Prostate gland (tissue), 2 donors: ENCODE data around the gene CCDC200. TPM values are rescaled to one million over a fixed set of nuclear protein-coding genes. Genes with fewer than 3 reads are reported as not detected.
"Not testable (repeated sequence)": the region's sequence is repeated elsewhere in the genome, so short reads cannot be mapped to it uniquely, and the experiment has no call there.

Experiments
- DNase-seq: peaks from one replicate; pipeline ENCODE4 v3.0.0-alpha.2; 2019; ENCODE audit warnings: low spot score
- H3K27ac ChIP-seq, 2 donors: fragments of 200-600 bp; sonication (generic); 2 replicates each; pipeline ENCODE4 v1.5.1; 2017 to 2019
- H3K27me3 ChIP-seq: fragments of 200-600 bp; sonication (generic); replicated peaks from 2 replicates; pipeline ENCODE4 v1.5.1; 2019; ENCODE audit not compliant: insufficient read depth
- H3K36me3 ChIP-seq, 2 donors: fragments of 200-600 bp; sonication (generic); 1 replicate in 1 of 2; 2 replicates in 1 of 2; pipeline versions ENCODE4 v1.5.1 to v1.8.1; 2017 to 2019
- H3K4me1 ChIP-seq: fragments of 200-600 bp; sonication (generic); replicated peaks from 2 replicates; pipeline ENCODE4 v1.5.1; 2019
- H3K4me3 ChIP-seq, 2 donors: fragments of 200-600 bp; sonication (generic); 2 replicates each; pipeline ENCODE4 v1.5.1; 2017 to 2019
- H3K9me3 ChIP-seq: fragments of 200-600 bp; sonication (generic); 2 replicates; pipeline ENCODE4 v1.5.1; 2017
- WGBS: methylation state at CpG from one replicate; pipeline ENCODE4 v1.1.5; 2018; 5-methylcytosine and 5-hydroxymethylcytosine counted together
- intact Hi-C: fragments of 100-400 bp; cut with DNase I; formaldehyde crosslinking; loops from one replicate; pipeline ENCODE4 v1.14.2; 2022
- total RNA-seq, 2 donors: library from RNA; depleted of rRNA; stranded (reverse); fragments of >200 nt; gene quantifications; one replicate each; pipeline ENCODE4 v1.1.0, GENCODE V29; 2016

The CCDC200 gene
- total RNA-seq = 1 to 10 TPM in 1 of 2 donors, not detected in 1; 2.7 TPM

DNA sequence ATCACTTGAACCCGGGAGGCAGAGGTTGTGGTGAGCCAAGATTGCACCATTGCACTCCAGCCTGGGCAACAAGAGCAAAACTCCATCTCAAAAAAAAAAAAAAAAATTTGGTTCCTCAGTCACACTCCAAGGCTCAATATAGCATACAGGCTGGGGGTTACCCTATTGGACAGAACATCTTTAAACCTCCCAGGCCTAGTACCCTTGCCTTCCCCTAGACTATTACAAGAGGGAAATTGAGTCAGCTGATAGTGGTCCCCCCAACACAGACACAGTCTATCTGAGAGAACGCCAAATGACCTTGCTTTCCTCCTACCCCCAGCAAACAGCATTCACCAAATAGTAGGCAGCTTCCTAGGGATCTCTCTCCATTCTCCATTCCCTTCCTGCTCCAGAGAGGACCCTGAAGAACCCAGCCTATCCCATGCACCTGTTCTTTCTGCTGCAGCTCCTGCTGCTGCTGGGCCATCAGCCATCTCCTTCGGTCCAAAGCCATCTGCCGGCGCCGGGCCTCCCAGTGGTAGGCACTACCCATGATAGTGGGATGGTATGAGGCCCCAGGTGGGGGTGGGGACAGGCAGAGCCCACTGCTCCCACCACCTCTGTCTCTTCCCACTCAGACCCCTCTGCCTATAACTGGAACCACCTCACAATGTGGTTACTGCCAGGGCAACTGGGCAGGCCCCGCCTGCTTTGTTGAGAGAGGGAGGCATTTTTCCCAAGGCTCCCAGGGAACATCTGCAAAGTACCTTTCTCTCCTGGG is at the start of gene CCDC200:
Gene CCDC200, minus strand, starts transcription at position 604 of the 763 bp plus-strand sequence. Its CDS starts 69 bp downstream, at position 535.
- H3K9me3 ChIP-seq, H3K36me3 ChIP-seq, H3K27ac ChIP-seq, H3K4me3 ChIP-seq, intact Hi-C loops, H3K27me3 ChIP-seq, DNase-seq, H3K4me1 ChIP-seq: not testable (repeated sequence)
- no CpG with 5 or more reads among the region's 7 CpGs for WGBS

DNA sequence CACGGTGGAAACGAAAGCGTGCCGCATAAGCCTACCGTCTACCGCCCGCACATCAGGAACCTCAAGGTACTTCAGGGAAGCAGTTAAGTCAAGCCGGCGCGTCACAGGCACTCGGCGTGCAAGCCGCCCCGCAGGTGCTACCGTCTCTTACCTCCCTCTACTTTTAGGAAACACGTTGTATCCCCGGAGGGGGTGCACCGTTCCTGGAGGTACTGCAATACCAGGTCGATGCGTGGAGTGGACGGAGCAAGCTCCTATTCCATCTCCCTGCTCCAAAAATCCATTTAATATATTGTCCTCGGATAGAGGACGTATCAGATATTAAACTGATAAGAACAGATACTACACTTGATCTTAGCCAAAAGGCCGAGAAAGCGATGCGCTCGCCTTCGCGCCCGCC is 44.5 kb upstream of the CCDC200 start:
- H3K36me3 ChIP-seq, H3K27ac ChIP-seq, H3K27me3 ChIP-seq, H3K9me3 ChIP-seq, intact Hi-C loops, H3K4me3 ChIP-seq, H3K4me1 ChIP-seq, DNase-seq: not testable (repeated sequence)
- WGBS = no CpG with 5 or more reads among the region's 30 CpGs

DNA sequence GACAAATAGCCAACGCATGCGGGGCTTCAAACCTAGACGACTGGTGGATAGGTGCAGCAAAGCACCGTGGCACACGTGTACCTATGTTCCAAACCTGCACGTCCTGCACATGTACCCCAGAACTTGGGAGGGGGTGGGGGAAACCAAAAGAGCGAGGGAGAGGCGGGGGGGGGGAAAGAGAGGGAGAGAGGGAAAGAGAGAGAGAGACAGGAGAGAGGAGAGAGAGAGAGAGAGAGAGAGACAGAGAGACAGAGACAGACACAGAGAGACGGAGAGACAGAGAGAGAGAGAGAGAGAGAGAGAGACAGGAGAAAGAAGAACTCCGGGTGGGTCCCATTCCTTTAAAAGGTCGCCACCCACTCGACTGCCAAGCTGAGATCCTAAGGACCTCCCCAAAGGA is 44.1 kb upstream of the CCDC200 start:
- H3K27ac ChIP-seq, H3K36me3 ChIP-seq, H3K27me3 ChIP-seq, H3K4me3 ChIP-seq, H3K9me3 ChIP-seq, H3K4me1 ChIP-seq, intact Hi-C loops: not testable (repeated sequence)
- WGBS = no CpG with 5 or more reads among the region's 12 CpGs
- peak; percentile 3 for DNase-seq

DNA sequence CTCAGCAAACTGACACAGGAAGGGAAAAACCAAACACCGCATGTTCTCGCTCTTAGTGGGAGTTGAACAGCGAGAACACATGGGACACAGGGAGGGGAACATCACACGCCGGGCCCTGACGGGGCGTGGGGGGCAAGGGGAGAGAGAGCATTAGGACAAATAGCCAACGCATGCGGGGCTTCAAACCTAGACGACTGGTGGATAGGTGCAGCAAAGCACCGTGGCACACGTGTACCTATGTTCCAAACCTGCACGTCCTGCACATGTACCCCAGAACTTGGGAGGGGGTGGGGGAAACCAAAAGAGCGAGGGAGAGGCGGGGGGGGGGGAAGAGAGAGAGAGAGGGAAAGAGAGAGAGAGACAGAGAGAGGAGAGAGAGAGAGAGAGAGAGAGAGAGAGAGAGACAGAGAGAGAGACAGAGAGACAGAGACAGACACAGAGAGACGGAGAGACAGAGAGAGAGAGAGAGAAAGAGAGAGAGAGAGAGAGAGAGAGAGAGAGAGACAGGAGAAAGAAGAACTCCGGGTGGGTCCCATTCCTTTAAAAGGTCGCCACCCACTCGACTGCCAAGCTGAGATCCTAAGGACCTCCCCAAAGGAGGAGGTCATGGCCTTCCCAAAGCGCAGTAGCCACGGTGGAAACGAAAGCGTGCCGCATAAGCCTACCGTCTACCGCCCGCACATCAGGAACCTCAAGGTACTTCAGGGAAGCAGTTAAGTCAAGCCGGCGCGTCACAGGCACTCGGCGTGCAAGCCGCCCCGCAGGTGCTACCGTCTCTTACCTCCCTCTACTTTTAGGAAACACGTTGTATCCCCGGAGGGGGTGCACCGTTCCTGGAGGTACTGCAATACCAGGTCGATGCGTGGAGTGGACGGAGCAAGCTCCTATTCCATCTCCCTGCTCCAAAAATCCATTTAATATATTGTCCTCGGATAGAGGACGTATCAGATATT is 42.4 kb upstream of the CCDC200 start:
- DNase-seq, H3K9me3 ChIP-seq, intact Hi-C loops, H3K27ac ChIP-seq, H3K27me3 ChIP-seq, H3K36me3 ChIP-seq, H3K4me1 ChIP-seq, H3K4me3 ChIP-seq: not testable (repeated sequence)
- no CpG with 5 or more reads among the region's 43 CpGs for WGBS

DNA sequence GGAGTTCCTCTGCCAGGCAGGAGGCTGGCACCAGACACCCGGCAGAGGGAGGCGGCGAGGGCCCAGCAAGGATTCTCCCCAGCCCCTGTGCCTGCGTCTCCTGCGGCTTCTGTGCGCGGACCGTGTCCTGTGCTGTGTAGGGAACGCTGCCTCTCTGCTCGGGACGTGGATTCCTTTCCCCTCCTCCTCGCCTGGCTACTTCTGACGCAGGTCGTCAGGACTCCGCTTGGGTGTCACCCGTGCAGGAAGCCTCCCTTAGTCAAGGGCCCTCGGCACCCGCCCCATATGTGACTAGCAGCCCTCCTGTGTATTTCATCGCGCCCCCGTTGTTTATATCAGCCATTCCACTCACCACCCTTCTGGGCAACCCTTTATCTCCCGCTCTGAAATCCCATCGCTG is 18.0 kb upstream of the CCDC200 start:
- H3K27me3 ChIP-seq, H3K4me3 ChIP-seq, DNase-seq, H3K9me3 ChIP-seq, H3K36me3 ChIP-seq, intact Hi-C loops, H3K4me1 ChIP-seq: not testable (repeated sequence)
- WGBS = 5% methylated on average over 18 of the region's 23 CpGs
- peak overlapping the region in 1 of 2 donors; percentile 59 for H3K27ac ChIP-seq

DNA sequence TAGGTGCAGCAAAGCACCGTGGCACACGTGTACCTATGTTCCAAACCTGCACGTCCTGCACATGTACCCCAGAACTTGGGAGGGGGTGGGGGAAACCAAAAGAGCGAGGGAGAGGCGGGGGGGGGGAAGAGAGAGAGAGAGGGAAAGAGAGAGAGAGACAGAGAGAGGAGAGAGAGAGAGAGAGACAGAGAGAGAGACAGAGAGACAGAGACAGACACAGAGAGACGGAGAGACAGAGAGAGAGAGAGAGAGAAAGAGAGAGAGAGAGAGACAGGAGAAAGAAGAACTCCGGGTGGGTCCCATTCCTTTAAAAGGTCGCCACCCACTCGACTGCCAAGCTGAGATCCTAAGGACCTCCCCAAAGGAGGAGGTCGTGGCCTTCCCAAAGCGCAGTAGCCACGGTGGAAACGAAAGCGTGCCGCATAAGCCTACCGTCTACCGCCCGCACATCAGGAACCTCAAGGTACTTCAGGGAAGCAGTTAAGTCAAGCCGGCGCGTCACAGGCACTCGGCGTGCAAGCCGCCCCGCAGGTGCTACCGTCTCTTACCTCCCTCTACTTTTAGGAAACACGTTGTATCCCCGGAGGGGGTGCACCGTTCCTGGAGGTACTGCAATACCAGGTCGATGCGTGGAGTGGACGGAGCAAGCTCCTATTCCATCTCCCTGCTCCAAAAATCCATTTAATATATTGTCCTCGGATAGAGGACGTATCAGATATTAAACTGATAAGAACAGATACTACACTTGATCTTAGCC is 12.4 kb upstream of the CCDC200 start:
- H3K9me3 ChIP-seq, H3K27ac ChIP-seq, intact Hi-C loops, DNase-seq, H3K36me3 ChIP-seq, H3K27me3 ChIP-seq, H3K4me3 ChIP-seq, H3K4me1 ChIP-seq: not testable (repeated sequence)
- no CpG with 5 or more reads among the region's 34 CpGs for WGBS

DNA sequence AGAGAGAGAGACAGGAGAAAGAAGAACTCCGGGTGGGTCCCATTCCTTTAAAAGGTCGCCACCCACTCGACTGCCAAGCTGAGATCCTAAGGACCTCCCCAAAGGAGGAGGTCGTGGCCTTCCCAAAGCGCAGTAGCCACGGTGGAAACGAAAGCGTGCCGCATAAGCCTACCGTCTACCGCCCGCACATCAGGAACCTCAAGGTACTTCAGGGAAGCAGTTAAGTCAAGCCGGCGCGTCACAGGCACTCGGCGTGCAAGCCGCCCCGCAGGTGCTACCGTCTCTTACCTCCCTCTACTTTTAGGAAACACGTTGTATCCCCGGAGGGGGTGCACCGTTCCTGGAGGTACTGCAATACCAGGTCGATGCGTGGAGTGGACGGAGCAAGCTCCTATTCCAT is 11.2 kb upstream of the CCDC200 start:
- no CpG with 5 or more reads among the region's 26 CpGs for WGBS
- H3K27me3 ChIP-seq, H3K36me3 ChIP-seq, H3K27ac ChIP-seq, intact Hi-C loops, H3K4me3 ChIP-seq, H3K4me1 ChIP-seq, DNase-seq, H3K9me3 ChIP-seq: not testable (repeated sequence)

DNA sequence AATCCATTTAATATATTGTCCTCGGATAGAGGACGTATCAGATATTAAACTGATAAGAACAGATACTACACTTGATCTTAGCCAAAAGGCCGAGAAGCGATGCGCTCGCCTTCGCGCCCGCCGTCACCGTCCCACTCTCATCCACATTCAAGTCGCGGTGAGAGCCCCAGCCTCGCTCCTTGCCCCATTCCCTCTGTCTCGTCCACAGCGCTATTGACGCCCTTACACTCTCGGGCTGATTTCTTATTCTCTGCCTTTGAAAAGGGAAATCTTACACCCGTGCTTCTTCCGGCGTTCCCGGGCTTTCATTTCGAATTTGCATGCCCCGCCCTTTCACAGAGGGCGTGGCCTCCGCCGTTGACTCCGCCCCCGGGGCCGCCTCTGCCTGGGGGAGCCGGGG is 5.5 kb upstream of the CCDC200 start, which contains the start of gene RNU2-1:
Gene RNU2-1, minus strand, starts transcription at position 101 of the 400 bp plus-strand sequence.
- WGBS = no CpG with 5 or more reads among the region's 31 CpGs
- intact Hi-C loops, H3K9me3 ChIP-seq, H3K27me3 ChIP-seq, H3K36me3 ChIP-seq, H3K4me1 ChIP-seq, DNase-seq, H3K4me3 ChIP-seq, H3K27ac ChIP-seq: not testable (repeated sequence)

DNA sequence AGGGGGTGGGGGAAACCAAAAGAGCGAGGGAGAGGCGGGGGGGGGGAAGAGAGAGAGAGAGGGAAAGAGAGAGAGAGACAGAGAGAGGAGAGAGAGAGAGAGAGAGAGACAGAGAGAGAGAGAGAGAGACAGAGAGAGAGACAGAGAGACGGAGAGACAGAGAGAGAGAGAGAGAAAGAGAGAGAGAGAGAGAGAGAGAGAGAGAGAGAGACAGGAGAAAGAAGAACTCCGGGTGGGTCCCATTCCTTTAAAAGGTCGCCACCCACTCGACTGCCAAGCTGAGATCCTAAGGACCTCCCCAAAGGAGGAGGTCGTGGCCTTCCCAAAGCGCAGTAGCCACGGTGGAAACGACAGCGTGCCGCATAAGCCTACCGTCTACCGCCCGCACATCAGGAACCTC is 4.8 kb upstream of the CCDC200 start:
- DNase-seq, H3K36me3 ChIP-seq, H3K4me1 ChIP-seq, H3K4me3 ChIP-seq, H3K27me3 ChIP-seq, intact Hi-C loops, H3K27ac ChIP-seq, H3K9me3 ChIP-seq: not testable (repeated sequence)
- WGBS = no CpG with 5 or more reads among the region's 15 CpGs

DNA sequence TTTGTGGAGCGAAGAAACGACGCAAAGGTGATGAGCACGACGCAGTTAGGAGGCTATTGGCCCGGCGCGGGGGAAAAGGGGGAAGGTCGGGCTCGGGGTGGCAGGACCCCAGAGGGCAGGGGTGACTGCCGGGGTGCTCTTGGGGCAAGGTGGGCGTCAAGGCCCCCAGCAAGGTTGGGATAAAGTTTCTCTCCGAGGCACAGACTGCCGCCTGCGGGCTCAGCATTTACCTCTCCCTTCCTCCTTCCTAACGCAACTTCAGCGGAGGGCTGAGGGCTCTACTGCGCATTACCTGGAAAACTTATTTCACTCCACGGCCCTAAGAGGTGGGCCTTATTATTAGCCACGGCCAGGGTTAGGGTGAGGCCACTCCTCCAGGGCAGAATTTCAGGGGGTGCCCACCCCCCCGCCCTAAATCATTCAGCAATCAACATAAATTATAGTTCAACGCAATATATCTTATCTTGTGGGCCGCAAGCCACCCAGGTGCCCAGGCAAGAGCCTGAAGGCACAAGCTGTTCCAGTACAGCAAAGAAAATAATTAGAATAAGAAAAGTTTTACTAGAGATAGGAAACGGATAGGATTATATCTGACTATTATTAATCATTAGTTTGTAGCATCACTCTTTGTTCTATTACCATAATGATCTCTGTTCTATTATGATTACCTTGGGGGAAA is 3.7 kb upstream of the CCDC200 start:
- H3K36me3 ChIP-seq, H3K4me3 ChIP-seq, H3K9me3 ChIP-seq, H3K4me1 ChIP-seq, intact Hi-C loops, H3K27me3 ChIP-seq: not testable (repeated sequence)
- WGBS = 69% methylated on average over 23 of the region's 24 CpGs
- DNase-seq = peak; percentile 73
- H3K27ac ChIP-seq = peak overlapping the region in 1 of 2 donors; percentile 0

DNA sequence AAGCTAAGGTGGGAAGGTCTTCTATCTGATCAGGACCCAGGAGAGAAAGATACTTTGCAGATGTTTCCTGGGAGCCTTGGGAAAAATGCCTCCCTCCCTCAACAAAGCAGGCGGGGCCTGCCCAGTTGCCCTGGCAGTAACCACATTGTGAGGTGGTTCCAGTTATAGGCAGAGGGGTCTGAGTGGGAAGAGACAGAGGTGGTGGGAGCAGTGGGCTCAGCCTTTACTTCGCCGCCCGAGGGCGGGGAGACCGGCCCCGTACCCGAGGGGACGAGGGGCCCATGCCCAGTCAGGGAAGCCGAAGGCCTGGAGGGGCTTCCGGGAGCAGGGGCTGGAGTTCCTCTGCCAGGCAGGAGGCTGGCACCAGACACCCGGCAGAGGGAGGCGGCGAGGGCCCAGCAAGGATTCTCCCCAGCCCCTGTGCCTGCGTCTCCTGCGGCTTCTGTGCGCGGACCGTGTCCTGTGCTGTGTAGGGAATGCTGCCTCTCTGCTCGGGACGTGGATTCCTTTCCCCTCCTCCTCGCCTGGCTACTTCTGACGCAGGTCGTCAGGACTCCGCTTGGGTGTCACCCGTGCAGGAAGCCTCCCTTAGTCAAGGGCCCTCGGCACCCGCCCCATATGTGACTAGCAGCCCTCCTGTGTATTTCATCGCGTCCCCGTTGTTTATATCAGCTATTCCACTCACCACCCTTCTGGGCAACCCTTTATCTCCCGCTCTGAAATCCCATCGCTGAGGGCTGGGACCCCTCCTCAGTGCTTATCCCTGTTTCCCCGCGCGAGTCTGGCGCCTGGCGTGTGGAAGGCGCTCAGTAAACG is 3.0 kb upstream of the CCDC200 start:
- H3K4me1 ChIP-seq, H3K36me3 ChIP-seq, DNase-seq, H3K9me3 ChIP-seq, H3K4me3 ChIP-seq, intact Hi-C loops, H3K27me3 ChIP-seq: not testable (repeated sequence)
- 63% methylated on average over 19 of the region's 40 CpGs for WGBS
- H3K27ac ChIP-seq = peak overlapping the region; percentile 0 to 65
